Upper lobe of left lung (tissue), 4 donors: ENCODE measurements around the gene CYP46A1.

Source experiments
- CTCF ChIP-seq, 6 experiments: fragments of 450-650 bp in 4 of 6; fragments of 200-600 bp in 2 of 6; sonication (generic) in 2 of 6; IDR thresholded peaks; one replicate each; pipeline ENCODE4 v1.5.1; 2016 to 2019; ENCODE audit warnings: antibody characterized with exemption in 6 of 6
- POLR2AphosphoS5 ChIP-seq, 2 donors: sonication (generic); formaldehyde crosslinking; IDR thresholded peaks; one replicate each; pipeline ENCODE4 v1.5.1; 2017; ENCODE audit warnings: antibody characterized with exemption in 2 of 2

- TF ChIP-seq CTCF (IDR thresholded peaks at IDR 0.05) (no peak), POLR2AphosphoS5 (IDR thresholded peaks at IDR 0.05) (no peak)
These were observed 74.2 kb downstream of the CYP46A1 start for GRCh38 chr14:99758121-99758821.
